ENCODE measurements around the gene IDH2.

Gene IDH2

GRCh38 chr15:90044916-90045371 is 57.3 kb downstream of the IDH2 start:
- DNase-seq (ENCODE audit: low read depth in 2 of 2), result no peak

DNA sequence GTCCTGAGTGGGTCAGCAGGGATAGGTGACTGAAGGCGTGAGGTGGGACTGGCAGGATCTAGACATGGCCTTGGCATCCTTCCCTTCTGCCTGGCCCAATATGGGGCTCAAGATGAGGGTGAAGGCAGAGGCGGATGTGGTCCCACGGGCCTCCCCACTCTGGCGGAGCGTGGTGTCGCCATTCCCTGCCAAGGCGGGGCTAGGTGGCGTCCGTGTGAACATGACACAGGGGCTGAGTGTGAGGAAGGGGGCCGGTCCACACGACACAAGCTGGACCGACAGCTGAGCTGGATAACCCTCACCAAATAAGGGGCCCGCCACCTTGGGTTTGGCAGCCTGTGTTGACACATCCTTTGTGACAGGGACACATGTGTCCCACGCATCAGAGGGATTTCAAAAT is 58.1 kb downstream of the IDH2 start:
- no peak for DNase-seq (ENCODE audit: low read depth in 2 of 2)

DNA sequence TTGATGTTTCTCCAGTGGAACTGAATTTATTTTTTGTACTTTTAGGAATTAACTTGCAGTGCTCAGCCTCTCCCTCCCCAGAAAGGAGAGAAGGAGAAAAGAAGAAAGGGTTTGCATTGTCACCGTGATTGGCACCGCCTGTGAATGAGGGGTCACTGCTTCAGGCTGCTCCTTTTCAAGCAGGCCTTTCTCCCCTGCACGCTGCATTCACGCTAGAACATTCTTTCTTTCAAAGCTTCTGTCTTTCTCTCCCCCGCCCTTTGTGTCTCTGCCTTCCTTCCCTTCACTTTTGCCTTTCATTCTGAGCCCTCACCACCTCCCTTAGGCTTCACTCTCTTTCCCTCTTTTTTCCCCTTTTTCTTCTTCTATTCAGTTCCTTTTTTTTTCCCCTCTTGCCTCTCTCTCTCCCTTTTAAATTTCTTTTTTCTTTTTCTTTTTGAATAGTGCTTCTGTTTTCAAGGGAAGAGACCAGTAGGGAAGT is 58.7 kb downstream of the IDH2 start:
- no peak for DNase-seq (ENCODE audit: low read depth in 2 of 2)

DNA sequence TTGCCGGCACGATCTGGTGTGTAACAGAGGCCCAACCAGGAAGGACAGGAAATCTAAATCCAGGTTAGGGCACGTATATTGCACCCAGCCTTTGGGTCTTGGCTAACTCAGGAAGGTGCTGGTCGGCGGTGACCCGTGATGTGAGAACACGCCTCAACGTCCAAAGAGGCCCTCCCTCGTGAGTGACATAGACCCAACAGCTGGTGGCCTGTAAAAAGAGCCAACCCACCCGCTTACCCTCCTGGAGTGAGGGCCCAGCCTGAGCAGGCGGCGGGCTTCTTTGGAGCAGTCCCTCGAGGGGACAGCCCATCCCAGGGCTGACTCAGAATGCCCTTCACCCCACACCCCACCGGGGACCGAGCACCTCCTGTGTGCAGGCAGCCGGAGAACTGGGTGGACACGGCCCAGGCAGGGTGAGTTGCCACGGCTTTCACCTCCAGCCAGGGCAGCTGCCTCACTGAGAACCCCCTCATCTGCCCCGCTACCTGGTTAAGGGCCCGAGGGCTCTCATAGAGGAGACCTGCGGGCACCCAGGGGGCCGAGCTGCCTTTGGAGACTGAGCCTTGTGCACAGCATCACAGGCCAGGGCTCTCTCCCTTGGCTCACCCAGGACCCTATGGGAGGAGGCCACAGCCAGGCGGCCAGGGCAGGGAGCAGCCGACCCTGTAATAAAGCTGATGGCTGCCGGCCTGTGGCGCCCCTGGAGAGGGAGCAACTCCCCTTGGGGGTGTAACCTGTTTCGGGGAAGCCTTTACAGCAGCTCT is 59.3 kb downstream of the IDH2 start:
- DNase-seq (ENCODE audit: low read depth in 2 of 2), result no peak

GRCh38 chr15:90042356-90042755 is 59.9 kb downstream of the IDH2 start:
- no peak for DNase-seq (ENCODE audit: low read depth in 2 of 2)

- DNase-seq (ENCODE audit: low read depth in 2 of 2), result no peak
Measured at GRCh38 chr15:90040618-90041017, 61.6 kb downstream of the IDH2 start.

- DNase-seq (ENCODE audit: low read depth in 2 of 2), result no peak
Measured at GRCh38 chr15:90039996-90040395, 62.3 kb downstream of the IDH2 start.

DNA sequence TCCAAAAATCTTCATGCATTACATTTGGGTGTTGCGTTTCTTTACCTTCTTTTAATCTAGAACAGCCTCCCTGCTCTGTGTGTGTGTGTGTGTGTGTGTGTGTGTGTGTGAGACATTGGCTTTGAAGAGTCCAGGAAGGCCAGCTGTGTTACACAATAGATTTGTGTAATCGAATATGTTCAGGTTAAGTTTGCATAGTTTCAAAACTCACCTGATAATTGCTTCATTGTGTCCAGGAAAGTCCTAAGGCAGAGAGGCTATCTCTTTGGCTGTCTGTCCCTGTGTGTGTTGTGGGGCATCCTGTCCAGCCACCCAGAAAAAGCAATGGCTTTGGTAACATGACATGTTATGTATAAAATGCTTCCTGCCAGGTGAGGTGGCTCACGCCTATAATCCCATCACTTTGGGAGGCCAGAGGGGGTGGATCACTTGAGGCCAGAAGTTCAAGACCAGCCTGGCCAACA is 63.6 kb downstream of the IDH2 start:
- no peak for DNase-seq (ENCODE audit: low read depth in 2 of 2)

DNA sequence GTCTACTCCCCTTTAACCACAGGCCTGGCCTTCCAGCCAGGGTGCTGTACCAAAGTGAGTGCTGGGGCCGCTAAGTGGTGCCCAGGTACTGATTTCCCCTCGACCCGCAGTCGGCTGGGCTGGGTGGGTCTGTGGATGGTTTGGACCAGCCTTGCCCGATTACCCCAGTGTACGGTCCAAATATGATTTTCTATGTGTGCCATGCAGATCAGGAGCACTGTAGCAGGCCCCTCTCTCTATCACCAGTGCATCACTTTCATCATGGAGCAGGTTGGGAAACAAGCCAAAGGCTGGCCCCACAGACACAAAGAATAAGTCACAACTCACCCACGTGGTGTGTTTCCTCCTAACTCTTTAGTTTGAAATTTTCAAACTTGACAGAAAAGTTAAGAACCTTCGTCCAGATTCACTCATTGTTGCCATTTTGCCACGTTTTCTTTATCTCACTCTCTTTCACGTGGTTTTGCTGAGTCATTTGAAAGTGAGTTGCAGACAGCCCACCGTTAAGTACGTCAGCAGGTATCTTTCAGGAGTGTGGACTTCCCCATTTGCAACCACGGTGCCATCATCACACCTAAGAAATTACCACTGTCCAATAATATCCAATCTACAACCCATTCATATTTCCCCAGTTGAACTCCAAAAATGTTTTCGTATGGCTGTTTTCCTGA is 64.2 kb downstream of the IDH2 start:
- DNase-seq (ENCODE audit: low read depth in 2 of 2), result peak in 1 of 2 donors; percentile 35

DNA sequence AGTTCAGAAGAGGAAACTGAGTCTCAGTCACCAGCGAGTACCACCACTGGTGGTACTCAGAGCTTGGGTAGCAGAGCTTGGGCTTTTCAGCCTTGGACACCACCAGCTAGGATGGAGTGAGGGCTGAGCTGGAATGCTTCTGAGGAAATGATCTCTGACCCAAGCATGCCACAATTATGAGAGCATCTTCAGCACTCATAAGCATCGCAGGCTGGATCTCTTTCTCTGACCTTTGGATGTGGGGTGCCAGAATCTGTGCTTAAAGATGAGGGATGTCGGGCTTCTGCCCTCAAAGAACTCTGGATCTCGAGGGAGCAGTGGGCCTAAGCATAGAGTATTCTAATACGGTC is 64.8 kb downstream of the IDH2 start:
- no peak for DNase-seq (ENCODE audit: low read depth in 2 of 2)

GRCh38 chr15:90036806-90037510 is 65.3 kb downstream of the IDH2 start:
- no peak for DNase-seq (ENCODE audit: low read depth in 2 of 2)

DNA sequence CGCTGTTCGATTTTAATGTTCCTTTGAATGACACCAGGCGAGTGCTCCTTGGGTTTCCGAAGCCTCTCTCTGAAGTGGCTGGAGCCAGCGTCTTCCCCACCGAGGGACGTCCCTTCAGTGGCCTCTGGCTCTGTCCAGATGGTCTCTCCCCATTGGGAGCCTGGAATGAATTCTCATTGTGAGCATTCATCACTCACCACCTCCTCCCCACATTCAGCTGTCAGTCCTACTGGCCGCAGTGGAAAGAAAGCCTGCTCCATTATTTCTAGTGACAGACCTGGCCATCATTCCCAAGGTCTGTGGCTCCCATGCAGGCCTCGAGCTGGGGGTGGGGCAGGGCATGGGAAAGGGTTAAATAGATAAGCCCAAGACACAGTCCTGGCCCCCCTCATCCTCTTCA is 65.9 kb downstream of the IDH2 start:
- DNase-seq (ENCODE audit: low read depth in 2 of 2), result no peak

- no peak for DNase-seq (ENCODE audit: low read depth in 2 of 2)
Measured at GRCh38 chr15:90035840-90036230, 66.4 kb downstream of the IDH2 start.

DNA sequence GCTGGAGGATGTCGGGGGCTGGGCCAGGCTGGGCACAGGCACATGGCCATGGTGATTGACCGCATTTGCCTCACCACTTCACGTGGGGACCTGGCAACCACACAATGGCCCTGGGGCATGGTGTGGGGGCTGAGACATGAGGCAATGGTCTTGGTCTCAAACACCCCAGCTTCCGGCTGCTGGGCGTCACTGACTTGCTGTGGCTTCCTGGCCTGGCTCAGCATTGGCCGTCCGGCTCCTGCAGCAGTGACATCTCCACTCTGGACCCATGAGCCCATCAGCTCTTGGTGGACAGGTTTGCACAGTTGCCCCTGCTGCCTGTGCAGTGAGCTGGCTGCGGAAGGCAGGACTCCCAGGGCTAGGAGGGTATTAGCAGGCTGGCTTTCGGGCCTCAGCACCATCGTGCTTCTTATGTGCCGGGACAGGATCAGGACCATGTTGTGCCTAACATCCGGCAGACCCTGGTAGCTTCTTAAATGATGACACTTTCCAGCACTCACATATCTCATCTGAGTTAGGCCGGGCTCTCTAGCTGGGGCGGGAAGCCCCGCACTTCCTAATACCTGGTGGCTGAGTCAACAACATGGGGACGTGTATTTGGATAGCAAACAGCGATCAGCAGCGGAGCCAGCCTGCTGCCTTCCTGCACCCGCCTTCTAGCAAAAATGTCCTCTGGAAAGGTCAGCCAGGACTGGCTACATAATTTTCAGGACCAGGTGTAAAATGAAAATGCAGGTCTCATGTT is 67.0 kb downstream of the IDH2 start:
- DNase-seq (ENCODE audit: low read depth in 2 of 2), result peak in 1 of 2 donors; percentile 41

DNA sequence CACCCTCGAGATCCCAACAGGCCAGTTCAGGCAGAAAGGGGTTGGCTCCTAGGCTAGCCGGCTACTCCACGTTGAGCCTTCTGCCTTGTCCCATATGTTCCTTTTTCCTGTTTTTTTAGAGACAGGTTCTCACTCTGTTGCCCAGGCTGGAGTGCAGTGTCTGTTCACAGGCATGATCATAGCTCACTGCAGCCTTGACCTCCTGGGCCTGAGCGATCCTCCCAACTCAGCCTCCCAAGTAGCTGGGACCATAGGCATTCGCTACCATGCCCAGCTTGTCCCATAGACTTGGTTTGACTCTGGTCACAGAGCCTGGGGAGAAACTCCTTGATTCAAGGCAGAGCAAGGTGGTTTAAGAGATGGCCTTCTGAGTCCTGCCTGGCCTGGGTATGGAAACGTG is 68.8 kb downstream of the IDH2 start:
- no peak for DNase-seq (ENCODE audit: low read depth in 2 of 2)

Data from stimulated activated CD8-positive, alpha-beta memory T cell treated with anti-CD3 and anti-CD28 coated beads, Interleukin-7, amount 100 ng/mL, for 4 hours (primary cell).